CD4-positive, alpha-beta T cell (primary cell): ENCODE measurements around the gene CAPN2. TPM values are rescaled to one million over a fixed set of nuclear protein-coding genes. Genes with fewer than 3 reads are reported as not detected.

ENCODE experiments used
- ATAC-seq: fragments of 200-7000 bp; cut with Tn5 transposase; one replicate; pipeline ENCODE4 v1.10.0; 2022; ENCODE audit warnings: mild to moderate bottlenecking; ENCODE audit not compliant: poor library complexity
- CTCF ChIA-PET: fragments of 350-600 bp; sonication (Branson Sonifier 250); formaldehyde crosslinking; loops from one replicate; lab custom pipeline; 2021; ENCODE audit warnings: antibody characterized with exemption, inconsistent platforms; lab: Charles Lee
- POLR2A ChIA-PET: fragments of 350-600 bp; sonication (Branson Sonifier 250); formaldehyde crosslinking; loops from one replicate; lab custom pipeline; 2021; ENCODE audit warnings: antibody characterized with exemption, inconsistent platforms; lab: Charles Lee
- DNase-seq, 14 experiments: peaks; one replicate each; pipeline ENCODE4 v3.0.0-alpha.2; 2013 to 2020; ENCODE audit warnings: mixed read lengths in 2 of 14
- H3K27ac ChIP-seq, 2 donors: one replicate each; pipeline versions ENCODE4 v1.5.1 to v1.7.0; 2013; ENCODE audit warnings: low read length in 2 of 2, low read depth in 1 of 2, mild to moderate bottlenecking in 1 of 2
- H3K27me3 ChIP-seq, 2 experiments: 1 replicate in 1 of 2; 2 replicates in 1 of 2; pipeline versions ENCODE4 v1.6.1 to v1.7.0; 2013; ENCODE audit warnings: low read length in 2 of 2, control low read depth in 1 of 2, mild to moderate bottlenecking in 1 of 2, moderate library complexity in 1 of 2; ENCODE audit not compliant: insufficient read depth in 2 of 2, control insufficient read depth in 1 of 2
- H3K36me3 ChIP-seq: one replicate; pipeline ENCODE4 v1.6.1; 2013; ENCODE audit warnings: low read length, control low read depth; ENCODE audit not compliant: insufficient read depth
- H3K4me1 ChIP-seq: one replicate; pipeline ENCODE4 v1.6.1; 2013; ENCODE audit warnings: low read length, control low read depth; ENCODE audit not compliant: insufficient read depth
- H3K4me3 ChIP-seq: one replicate; pipeline ENCODE4 v1.5.1; 2013; ENCODE audit warnings: mild to moderate bottlenecking, low read length, moderate library complexity
- H3K9me3 ChIP-seq, 2 experiments: 1 replicate in 1 of 2; 2 replicates in 1 of 2; pipeline versions ENCODE4 v1.6.1 to v1.7.0; 2013; ENCODE audit warnings: low read length in 2 of 2, mild to moderate bottlenecking in 2 of 2, control low read depth in 1 of 2, moderate library complexity in 1 of 2; ENCODE audit not compliant: control insufficient read depth in 1 of 2, insufficient read depth in 1 of 2
- H3K27ac Mint-ChIP-seq: one replicate; pipeline ENCODE4 v1.8.0; 2020; ENCODE audit warnings: mixed read lengths
- H3K27me3 Mint-ChIP-seq: one replicate; pipeline ENCODE4 v1.8.0; 2021; ENCODE audit warnings: mixed read lengths
- H3K36me3 Mint-ChIP-seq: one replicate; pipeline ENCODE4 v1.8.0; 2021; ENCODE audit warnings: low read depth, mixed read lengths
- H3K4me1 Mint-ChIP-seq: one replicate; pipeline ENCODE4 v1.8.0; 2021; ENCODE audit warnings: low read depth, mixed read lengths
- H3K4me3 Mint-ChIP-seq: one replicate; pipeline ENCODE4 v1.8.0; 2020; ENCODE audit warnings: mild to moderate bottlenecking, mixed read lengths
- H3K9me3 Mint-ChIP-seq: one replicate; pipeline ENCODE4 v1.8.0; 2020; ENCODE audit warnings: mixed read lengths
- CTCF ChIP-seq: fragments of 200-600 bp; IDR thresholded peaks from one replicate; pipeline ENCODE4 v1.8.0; 2022; ENCODE audit warnings: antibody characterized with exemption, mild to moderate bottlenecking
- intact Hi-C, 2 experiments: fragments of 100-400 bp; cut with DNase I in 1 of 2; cut with micrococcal nuclease in 1 of 2; formaldehyde crosslinking; loops; one replicate each; pipeline versions ENCODE4 v1.15.1 to v1.9.0; 2023 to 2025; cut with DNase I, micrococcal nuclease
- total RNA-seq, 174 experiments: library from RNA in 2 of 174; stranded (reverse) in 2 of 174; gene quantifications; one replicate each; pipeline ENCODE4 v1.2.3 and lab custom pipeline; 2021 to 2026

CAPN2 gene
- total RNA-seq, 2 experiments from 2014 or later = 110 to 114 TPM

- Histone ChIP-seq H3K36me3 (peaks cover 97% of the 10 kb centered on the region), H3K9me3 (no peaks in the 10 kb centered on the region), H3K4me1 (no peaks in the 10 kb centered on the region), H3K27me3 (no peaks in the 10 kb centered on the region), H3K27ac (no peak overlapping the region), H3K4me3 (no peak overlapping the region)
- ChIA-PET POLR2A (no interaction called here), CTCF (no interaction called here)
- ATAC-seq (no peak), DNase-seq (no peak)
- no peak overlapping the region for H3K27ac Mint-ChIP-seq
- H3K36me3 Mint-ChIP-seq = peaks cover 92% of the 10 kb centered on the region
- H3K9me3 Mint-ChIP-seq = no peaks in the 10 kb centered on the region
- H3K27me3 Mint-ChIP-seq = no peaks in the 10 kb centered on the region
- no peaks in the 10 kb centered on the region for H3K4me1 Mint-ChIP-seq
- H3K4me3 Mint-ChIP-seq = no peak overlapping the region
- no peak for TF ChIP-seq CTCF
- intact Hi-C loops = no loop called here
These were observed 46.9 kb downstream of the CAPN2 start for GRCh38 chr1:223759273-223759672.

GRCh38 chr1:223760833-223761232 is 48.5 kb downstream of the CAPN2 start:
- DNase-seq (no peak), ATAC-seq (no peak)
- Mint-ChIP-seq H3K27ac (no peak overlapping the region), H3K4me1 (no peaks in the 10 kb centered on the region), H3K4me3 (no peak overlapping the region), H3K9me3 (no peaks in the 10 kb centered on the region), H3K27me3 (no peaks in the 10 kb centered on the region), H3K36me3 (peaks cover 98% of the 10 kb centered on the region)
- H3K9me3 ChIP-seq = no peaks in the 10 kb centered on the region
- ChIA-PET POLR2A (no interaction called here), CTCF (interaction anchor here (0.8 to 1.2 kb wide), 2 partner anchors 12 to 65 kb away, joined by 4 to 5 read pairs; no protein-coding TSS in a partner anchor)
- intact Hi-C loops = no loop called here
- H3K4me3 ChIP-seq = no peak overlapping the region
- no peaks in the 10 kb centered on the region for H3K27me3 ChIP-seq
- peaks cover 96% of the 10 kb centered on the region for H3K36me3 ChIP-seq
- no peak overlapping the region for H3K27ac ChIP-seq
- TF ChIP-seq CTCF = no peak
- no peaks in the 10 kb centered on the region for H3K4me1 ChIP-seq

- Histone ChIP-seq H3K27me3 (no peaks in the 10 kb centered on the region), H3K4me3 (no peak overlapping the region), H3K36me3 (peaks cover 96% of the 10 kb centered on the region), H3K27ac (no peak overlapping the region), H3K4me1 (no peaks in the 10 kb centered on the region), H3K9me3 (no peaks in the 10 kb centered on the region)
- no peak overlapping the region for H3K27ac Mint-ChIP-seq
- H3K36me3 Mint-ChIP-seq = peaks cover 98% of the 10 kb centered on the region
- H3K27me3 Mint-ChIP-seq = no peaks in the 10 kb centered on the region
- H3K4me1 Mint-ChIP-seq = no peaks in the 10 kb centered on the region
- no peak overlapping the region for H3K4me3 Mint-ChIP-seq
- TF ChIP-seq CTCF = no peak
- no peak for ATAC-seq
- DNase-seq = no peak
- ChIA-PET CTCF (interaction anchor here (0.8 to 1.2 kb wide), 2 partner anchors 12 to 65 kb away, joined by 4 to 5 read pairs; no protein-coding TSS in a partner anchor), POLR2A (no interaction called here)
- intact Hi-C loops = no loop called here
- no peaks in the 10 kb centered on the region for H3K9me3 Mint-ChIP-seq
These were observed 49.1 kb downstream of the CAPN2 start for GRCh38 chr1:223761411-223761810.
